ENCODE results near the gene MAPK7. TPM values are rescaled to one million over a fixed set of nuclear protein-coding genes. Genes with fewer than 3 reads are reported as not detected.

MAPK7 gene
- total and polyA plus RNA-seq, 2 of the 4 experiments (the other 2 are of a cell fraction): 9.7 to 25.4 TPM

- ChIA-PET POLR2A (ENCODE audit: unreplicated experiment) (no interaction called here), CTCF (no interaction called here)
- no peak for TF ChIP-seq RAD21 (IDR thresholded peaks at IDR 0.05; ENCODE audit: low read length)
- TF ChIP-seq FOS (IDR thresholded peaks at IDR 0.05; ENCODE audit: low read depth, low read length): no peak
- TF ChIP-seq RCOR1 (IDR thresholded peaks at IDR 0.05; ENCODE audit: insufficient replicate concordance, low read length): no peak
- no peak for TF ChIP-seq POLR2A (IDR thresholded peaks at IDR 0.05; ENCODE audit: low read depth, low read length)
- peaks cover 36% of the 10 kb centered on the region for H4K20me1 ChIP-seq (ENCODE audit: insufficient read depth, low read length)
- no peak overlapping the region for H2BK5ac ChIP-seq (ENCODE audit: low read depth, low read length, poor library complexity, severe bottlenecking)
- H2BK120ac ChIP-seq (ENCODE audit: low read depth, low read length): no peak overlapping the region
- intact Hi-C loops (cut with micrococcal nuclease) (loop anchor here (5.0 kb wide), 1 partner anchor 505 kb away; no protein-coding TSS in a partner anchor), in situ Hi-C loops (cut with MboI; ENCODE audit: low sequenced_read_pairs) (no loop called here), dilution Hi-C loops (cut with HindIII; ENCODE audit: low sequenced_read_pairs, unreplicated experiment) (no loop called here)
- no peaks in the 10 kb centered on the region for H3K9me3 ChIP-seq (ENCODE audit: control insufficient read depth, insufficient read depth, low read length)
- no TSS peak for BruUV-seq (replicated peaks)
- no peak overlapping the region for H3K4ac ChIP-seq (ENCODE audit: low read depth, low read length)
- H2BK20ac ChIP-seq (ENCODE audit: low read depth, low read length): no peak overlapping the region
- no peaks in the 10 kb centered on the region for H3K27me3 ChIP-seq (ENCODE audit: control insufficient read depth, insufficient read depth, low read length)
- H2AK9ac ChIP-seq (replicated peaks; ENCODE audit: low read depth, low read length, poor library complexity): no peak overlapping the region
- 90% methylated on average over 26 of the region's 31 CpGs; no CpG with 5 or more reads in 1 of the 2 experiments for WGBS, 2 experiments (ENCODE audit: extremely low coverage in 2 of 2, insufficient read length in 1 of 2)
- H3K36me3 ChIP-seq (ENCODE audit: control insufficient read depth, insufficient read depth, low read length): peaks cover 60% of the 10 kb centered on the region
- H3K79me1 ChIP-seq (ENCODE audit: low read depth in 1 of 2, low read length in 2 of 2): peaks cover 31 to 73% of the 10 kb centered on the region in 2 experiments
- no peak overlapping the region for H2BK15ac ChIP-seq (ENCODE audit: low read depth, low read length)
- peaks cover 38% of the 10 kb centered on the region for H3K4me1 ChIP-seq (ENCODE audit: control insufficient read depth, insufficient read depth, low read length)
- peaks cover 39% of the 10 kb centered on the region for H3K9me1 ChIP-seq (ENCODE audit: insufficient read depth, low read length)
- no peak overlapping the region for H3K23ac ChIP-seq (ENCODE audit: low read depth, low read length)
- no peak for DNase-seq
- H3K18ac ChIP-seq (ENCODE audit: low read depth, low read length): no peak overlapping the region
- H3K9ac ChIP-seq (ENCODE audit: low read depth, low read length): no peak overlapping the region
- no peak overlapping the region for H4K8ac ChIP-seq (ENCODE audit: low read depth in 2 of 2, low read length in 2 of 2)
- no peak for ATAC-seq (ENCODE audit: low read depth)
- H3K14ac ChIP-seq (replicated peaks; ENCODE audit: low read depth, low read length): no peak overlapping the region
- no peak overlapping the region for H3K56ac ChIP-seq (ENCODE audit: extremely low read depth, insufficient read depth, low read length)
- H3K4me2 ChIP-seq (ENCODE audit: low read depth, low read length): no peak overlapping the region
- H2AFZ ChIP-seq (replicated peaks; ENCODE audit: low read length, poor library complexity): no peak overlapping the region
- H3K4me3 ChIP-seq (ENCODE audit: insufficient read depth, low read depth, low read length): no peak overlapping the region
- no peak overlapping the region for H4K91ac ChIP-seq (ENCODE audit: insufficient read depth, low read depth, low read length)
- H4K5ac ChIP-seq (ENCODE audit: low read depth, low read length): no peak overlapping the region
- H2AK5ac ChIP-seq (ENCODE audit: low read depth, low read length): no peak overlapping the region
- no peak overlapping the region for H3K27ac ChIP-seq (ENCODE audit: insufficient read depth, low read length)
Observed at GRCh38 chr17:19381741-19382444, 3.6 kb downstream of the MAPK7 start.

Measured in IMR-90 (cell line).